Measurements from ENCODE around the gene ABCB1.
"Not testable (repeated sequence)": the region's sequence is repeated elsewhere in the genome, so short reads cannot be mapped to it uniquely, and the experiment has no call there.

Gene ABCB1

DNA sequence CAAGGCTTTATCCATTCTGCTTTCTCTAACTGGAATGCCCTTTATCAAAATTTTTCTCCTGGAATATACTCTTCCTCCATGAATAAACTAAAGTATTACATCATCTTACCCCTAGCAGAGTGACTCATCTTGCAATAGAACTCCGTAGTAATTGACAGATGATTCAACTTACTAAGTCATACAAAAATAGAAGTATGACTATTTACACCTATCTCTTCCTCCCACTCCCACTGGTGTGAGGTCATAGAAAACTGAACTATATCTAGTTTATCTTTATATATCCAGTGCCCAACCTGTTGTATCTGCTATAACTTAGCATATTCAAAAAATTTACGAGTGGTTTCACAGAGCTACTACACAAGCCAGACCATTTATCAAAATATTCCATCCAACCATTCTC lies 26.1 kb downstream of the ABCB1 start:
- no peak for DNase-seq (ENCODE audit: low read depth)

- DNase-seq (ENCODE audit: low read depth), result not testable (repeated sequence)
Observed at GRCh38 chr7:87572513-87572912, 28.2 kb downstream of the ABCB1 start.

DNA sequence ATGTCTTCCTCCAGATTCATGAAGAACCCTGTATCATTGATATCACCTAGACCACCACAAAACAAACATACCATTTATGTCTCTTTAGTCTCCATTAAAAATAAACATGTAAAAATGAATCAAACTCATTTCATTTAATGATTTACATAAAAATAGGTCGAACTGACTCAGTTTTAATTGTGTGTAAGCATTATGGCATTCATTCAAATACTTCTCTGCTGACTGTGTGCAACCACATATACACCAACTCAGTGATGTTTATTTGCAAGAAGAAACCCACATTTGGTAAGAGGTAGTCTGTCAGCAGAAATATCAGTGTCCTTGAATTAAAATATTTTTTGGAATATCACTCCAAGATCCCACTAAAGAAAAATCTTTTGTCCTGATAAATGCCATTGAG lies 30.5 kb downstream of the ABCB1 start:
- no peak for DNase-seq (ENCODE audit: low read depth)

DNA sequence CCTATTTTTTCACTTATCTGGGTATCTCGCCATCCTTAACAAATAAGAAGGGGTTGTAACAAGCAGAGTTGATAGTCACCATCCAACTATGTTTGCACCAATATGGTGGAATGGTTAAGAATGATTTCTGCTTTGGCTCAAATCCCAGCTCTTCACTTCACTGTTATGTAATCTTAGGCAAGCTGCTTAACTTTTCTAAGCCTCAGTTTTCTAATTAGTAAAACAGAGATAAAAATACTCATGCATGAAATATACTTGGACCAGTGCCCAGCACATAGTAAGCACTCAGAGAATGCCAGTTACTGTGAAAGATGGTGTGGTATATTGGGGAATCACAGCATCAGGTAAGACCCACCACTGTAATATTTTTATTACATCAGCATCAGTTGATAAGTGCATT lies 33.6 kb downstream of the ABCB1 start:
- DNase-seq (ENCODE audit: low read depth), result no peak

- no peak for DNase-seq (ENCODE audit: low read depth)
Observed at GRCh38 chr7:87566311-87566900, 34.3 kb downstream of the ABCB1 start.

GRCh38 chr7:87565877-87566276 lies 34.8 kb downstream of the ABCB1 start:
- DNase-seq (ENCODE audit: low read depth), result no peak

DNA sequence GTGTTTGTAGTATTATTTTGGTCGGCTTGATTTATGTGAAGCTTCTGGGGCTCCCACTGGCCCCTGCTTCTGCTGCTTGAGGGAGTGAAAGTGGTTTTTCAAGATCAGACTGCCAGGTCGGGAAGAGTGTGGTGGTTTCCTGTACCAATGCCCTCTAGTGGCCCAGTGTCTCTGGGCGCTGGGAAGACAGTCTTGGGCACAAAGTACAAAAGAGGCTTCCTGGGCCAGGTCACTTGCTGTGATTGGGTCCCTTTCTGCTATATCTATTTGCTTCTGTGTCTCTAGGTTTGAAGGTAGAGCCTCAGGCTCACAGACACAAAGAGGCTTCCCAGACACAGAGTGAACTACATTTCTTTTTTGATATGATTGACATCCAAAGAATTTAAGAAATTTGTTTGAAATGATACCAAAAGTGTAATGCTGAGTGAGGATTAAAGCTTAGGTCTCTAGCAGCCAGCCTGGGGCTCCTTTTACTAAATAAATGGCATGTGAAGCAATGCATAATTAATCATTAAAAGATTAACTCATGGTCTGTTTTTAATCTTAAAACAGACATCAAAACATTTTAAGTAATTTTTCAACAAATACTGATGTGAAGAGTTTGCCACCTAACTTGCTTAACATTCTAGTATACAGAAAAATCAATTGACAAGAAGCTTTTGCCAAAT lies 36.3 kb downstream of the ABCB1 start:
- no peak for DNase-seq (ENCODE audit: low read depth)

GRCh38 chr7:87561702-87562101 lies 39.0 kb downstream of the ABCB1 start:
- DNase-seq (ENCODE audit: low read depth), result no peak

DNA sequence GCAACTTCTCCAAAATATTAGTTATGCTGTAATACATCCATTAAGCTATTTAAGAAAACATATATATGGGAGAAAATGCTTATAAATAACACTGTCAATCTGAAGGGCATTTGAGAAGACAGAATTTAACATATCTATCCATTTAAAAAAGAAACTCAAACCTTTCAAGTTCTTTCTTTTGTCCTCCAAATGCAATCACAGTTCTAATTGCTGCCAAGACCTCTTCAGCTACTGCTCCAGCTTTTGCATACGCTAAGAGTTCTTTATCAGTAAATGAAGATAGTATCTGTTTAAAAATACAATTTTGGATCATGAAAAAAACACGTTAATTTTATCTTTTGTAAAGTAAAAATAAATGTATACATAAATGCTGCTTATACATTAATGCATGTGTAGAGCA lies 39.6 kb downstream of the ABCB1 start:
- no peak for DNase-seq (ENCODE audit: low read depth)

DNA sequence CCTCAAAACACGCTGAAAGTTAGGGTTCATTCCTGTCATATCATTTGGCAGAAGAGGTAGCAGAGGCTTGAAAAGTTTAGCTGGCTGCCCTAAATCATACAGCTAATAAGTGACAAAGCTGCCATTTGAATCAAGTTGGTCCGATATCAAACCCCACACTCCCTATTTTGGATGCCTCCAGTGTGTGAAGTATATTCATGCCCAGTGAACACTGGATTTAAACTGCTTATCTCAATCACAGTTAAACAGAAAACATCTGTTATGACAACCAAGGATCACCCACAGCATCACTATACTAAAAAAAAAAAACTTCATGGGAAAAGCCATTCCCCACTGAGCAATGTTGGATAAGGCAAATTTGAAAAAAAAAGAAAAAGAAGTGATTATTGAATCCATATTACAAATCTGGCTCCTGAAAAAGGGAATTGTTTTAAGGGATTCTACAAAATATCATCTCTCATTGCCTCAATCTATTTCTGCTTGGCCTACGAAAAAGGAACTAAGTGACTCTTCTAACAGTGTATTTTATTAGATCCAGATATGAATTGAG lies 48.3 kb downstream of the ABCB1 start:
- DNase-seq (ENCODE audit: low read depth), result no peak

- DNase-seq (ENCODE audit: low read depth), result no peak
Observed at GRCh38 chr7:87548123-87548919, 52.4 kb downstream of the ABCB1 start.

GRCh38 chr7:87545760-87546159 lies 54.9 kb downstream of the ABCB1 start:
- no peak for DNase-seq (ENCODE audit: low read depth)

DNA sequence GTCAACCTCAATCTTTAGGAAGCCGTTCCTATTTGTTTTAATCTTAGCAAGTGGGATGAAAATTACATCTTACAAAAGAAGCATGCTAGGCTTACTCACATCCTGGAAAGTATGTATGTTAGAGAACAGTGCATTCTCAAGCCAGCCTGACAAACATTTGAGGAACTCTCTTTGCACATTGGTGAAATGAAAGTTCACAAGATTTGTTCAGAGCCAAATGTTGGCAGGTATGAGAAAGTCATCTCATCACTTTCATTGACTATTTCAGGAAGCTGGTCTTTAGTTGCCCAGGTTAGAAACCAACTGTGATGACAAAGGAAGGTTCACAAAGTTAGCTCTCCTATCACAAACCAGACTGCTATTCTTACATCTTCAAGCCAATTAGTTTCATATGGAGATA lies 57.1 kb downstream of the ABCB1 start:
- DNase-seq (ENCODE audit: low read depth), result no peak

GRCh38 chr7:87541648-87542047 lies 59.0 kb downstream of the ABCB1 start:
- no peak for DNase-seq (ENCODE audit: low read depth)

GRCh38 chr7:87538052-87538451 lies 62.6 kb downstream of the ABCB1 start:
- DNase-seq (ENCODE audit: low read depth), result no peak

GRCh38 chr7:87534072-87534471 lies 66.6 kb downstream of the ABCB1 start:
- DNase-seq (ENCODE audit: low read depth), result no peak

GRCh38 chr7:87530126-87530525 lies 70.6 kb downstream of the ABCB1 start:
- DNase-seq (ENCODE audit: low read depth), result no peak

- no peak for DNase-seq (ENCODE audit: low read depth)
Observed at GRCh38 chr7:87528730-87529129, 72.0 kb downstream of the ABCB1 start.

GRCh38 chr7:87518735-87519134 lies 81.9 kb downstream of the ABCB1 start:
- DNase-seq (ENCODE audit: low read depth), result no peak

GRCh38 chr7:87517891-87518290 lies 82.8 kb downstream of the ABCB1 start:
- DNase-seq (ENCODE audit: low read depth), result no peak

DNA sequence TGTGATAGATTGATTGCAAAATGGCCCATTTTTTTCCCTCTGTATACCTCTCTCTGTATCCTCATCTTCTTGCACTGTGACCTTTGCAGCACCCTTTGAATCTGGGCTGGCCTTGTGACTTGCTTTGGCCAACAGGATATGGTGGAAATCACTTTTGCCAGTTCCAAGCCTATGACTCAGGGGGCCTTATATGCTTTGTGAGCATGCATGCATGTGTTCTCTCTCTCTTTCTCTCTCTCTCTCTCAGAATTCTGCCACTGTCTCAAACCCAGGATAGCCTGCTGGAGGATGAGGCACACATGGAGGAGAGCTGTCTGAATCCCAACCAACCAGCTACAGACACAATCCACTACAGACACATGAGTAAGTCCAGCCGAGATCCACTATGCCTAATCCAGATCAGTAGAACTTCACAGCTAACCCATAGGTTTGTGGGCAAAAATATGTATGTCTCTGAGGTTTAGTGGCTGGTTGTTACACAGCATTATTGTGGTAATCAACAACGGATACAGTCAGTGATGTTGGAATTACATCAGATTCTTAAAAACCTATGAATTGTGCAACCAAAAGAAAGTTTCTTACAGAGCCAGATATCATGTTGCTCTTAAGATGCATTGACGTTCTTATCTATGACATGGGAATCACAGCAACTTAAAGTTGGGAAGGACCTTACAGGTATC lies 83.4 kb downstream of the ABCB1 start:
- no peak for DNase-seq (ENCODE audit: low read depth)

DNA sequence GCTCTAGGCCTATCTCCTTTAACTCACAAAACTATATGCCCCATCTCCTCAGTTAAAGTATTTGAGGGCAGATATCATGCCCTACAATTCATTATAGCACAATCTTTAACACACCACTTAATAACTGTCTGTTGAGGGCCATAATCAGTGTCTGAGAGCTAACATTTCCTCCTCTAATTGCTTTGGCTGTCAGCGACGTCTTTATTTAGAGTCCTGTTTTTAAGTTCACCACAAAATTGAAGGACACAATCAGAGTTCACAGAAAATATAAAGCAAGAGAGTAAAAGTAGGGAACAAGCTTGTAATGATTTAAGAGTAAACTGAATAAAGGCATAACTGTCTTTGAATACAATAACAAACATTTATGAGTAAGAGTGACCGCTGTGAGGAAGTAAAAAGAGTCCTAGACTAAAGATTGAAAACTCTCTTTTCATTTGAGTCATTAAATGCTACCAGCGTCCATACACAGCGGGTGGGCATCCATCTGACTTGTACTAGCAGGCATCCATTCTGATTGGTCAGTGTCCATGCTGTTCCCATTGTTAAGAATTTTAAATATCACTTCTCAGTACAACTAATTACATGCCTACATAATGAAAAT lies 86.8 kb downstream of the ABCB1 start:
- DNase-seq (ENCODE audit: low read depth), result no peak
